Activated CD8-positive, alpha-beta memory T cell treated with anti-CD3 and anti-CD28 coated beads, Interleukin-2, amount 10 ng/mL, durations not matched to agents 7 days and 5 days (primary cell): Measurements from ENCODE around the gene FOXE1. TPM values are rescaled to one million over a fixed set of nuclear protein-coding genes. Genes with fewer than 3 reads are reported as not detected.

ENCODE experiments used
- ATAC-seq: fragments of 150-1000 bp; cut with Tn5 transposase; one replicate; pipeline ENCODE4 v1.10.0; 2021; ENCODE audit warnings: moderate library complexity
- CTCF ChIA-PET: fragments of 350-600 bp; sonication (Branson Sonifier 250); formaldehyde crosslinking; loops from one replicate; lab custom pipeline; 2021; ENCODE audit warnings: antibody characterized with exemption; lab: Charles Lee
- DNase-seq: peaks from one replicate; pipeline ENCODE4 v3.0.0-alpha.2; 2020
- H3K27ac Mint-ChIP-seq: one replicate; pipeline ENCODE4 v1.8.0; 2021; ENCODE audit warnings: mild to moderate bottlenecking, mixed read lengths
- H3K27me3 Mint-ChIP-seq: one replicate; pipeline ENCODE4 v1.8.0; 2021; ENCODE audit warnings: mixed read lengths
- H3K36me3 Mint-ChIP-seq: one replicate; pipeline ENCODE4 v1.8.0; 2021; ENCODE audit warnings: mild to moderate bottlenecking, mixed read lengths
- H3K4me1 Mint-ChIP-seq: one replicate; pipeline ENCODE4 v1.8.0; 2021; ENCODE audit warnings: mixed read lengths
- H3K4me3 Mint-ChIP-seq: one replicate; pipeline ENCODE4 v1.8.0; 2021; ENCODE audit warnings: mild to moderate bottlenecking, moderate library complexity, mixed read lengths
- H3K9me3 Mint-ChIP-seq: one replicate; pipeline ENCODE4 v1.8.0; 2022; ENCODE audit warnings: low read depth, mixed read lengths
- total RNA-seq, 2 experiments: library from RNA; stranded (reverse); gene quantifications; one replicate each; pipeline ENCODE4 v1.2.3, GENCODE V29; 2021

Gene FOXE1
- not detected for total RNA-seq

DNA sequence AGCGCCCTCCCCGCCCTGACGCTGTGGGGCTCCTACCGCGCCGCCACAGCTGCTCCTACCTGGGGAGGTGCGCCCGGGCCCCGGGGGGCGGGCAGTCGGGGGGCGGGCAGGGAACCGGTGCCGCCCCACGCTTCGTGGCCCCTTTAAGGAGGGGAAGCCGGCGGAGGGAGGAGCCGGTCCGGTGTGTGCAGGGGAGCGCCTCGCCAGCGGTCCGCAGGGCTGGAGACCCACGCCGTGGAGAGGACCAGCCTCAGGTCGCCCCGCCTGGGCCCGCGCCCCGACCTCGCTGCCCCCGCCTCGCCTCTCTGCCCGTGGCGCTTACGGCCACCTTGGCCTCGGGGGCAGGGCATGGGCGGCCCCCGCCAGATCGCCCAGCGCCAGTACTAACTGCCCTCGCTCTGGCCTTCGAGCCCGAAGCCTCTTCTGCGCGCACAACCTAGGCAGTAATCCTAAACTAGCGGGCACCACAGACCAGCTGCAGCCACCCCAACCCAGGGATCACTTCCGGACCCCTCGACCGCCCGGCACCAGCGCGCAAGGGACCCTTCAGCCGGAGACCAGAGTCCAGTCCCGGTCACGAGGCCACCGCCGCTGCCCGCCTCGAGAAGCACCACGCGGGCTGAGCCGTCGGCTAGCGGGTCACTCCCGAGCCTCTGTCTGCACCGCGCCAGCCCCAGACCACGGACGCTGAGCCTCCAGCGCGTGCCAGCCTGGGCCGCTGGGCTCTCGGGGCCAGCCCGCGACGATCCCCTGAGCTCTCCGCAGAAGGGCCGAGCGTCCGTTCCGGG lies at the start of gene FOXE1:
FOXE1 (plus strand) TSS at position 171 of the 788 bp plus-strand sequence. CDS start 689 bp downstream, outside the sequence.
- H3K4me1 Mint-ChIP-seq: peaks cover 15% of the 10 kb centered on the region
- peak within 1 kb of the TSS; percentile 50 for H3K27ac Mint-ChIP-seq
- CTCF ChIA-PET: interaction anchor here (1.0 to 1.2 kb wide), 3 partner anchors 11 to 53 kb away, joined by 3 to 4 read pairs (median 3); no protein-coding TSS in a partner anchor
- H3K9me3 Mint-ChIP-seq: no peaks in the 10 kb centered on the region
- H3K36me3 Mint-ChIP-seq: peaks cover 2% of the 10 kb centered on the region
- peaks cover 86% of the 10 kb centered on the region for H3K27me3 Mint-ChIP-seq
- no peak for DNase-seq
- ATAC-seq: no peak
- peak within 1 kb of the TSS; percentile 67 for H3K4me3 Mint-ChIP-seq

DNA sequence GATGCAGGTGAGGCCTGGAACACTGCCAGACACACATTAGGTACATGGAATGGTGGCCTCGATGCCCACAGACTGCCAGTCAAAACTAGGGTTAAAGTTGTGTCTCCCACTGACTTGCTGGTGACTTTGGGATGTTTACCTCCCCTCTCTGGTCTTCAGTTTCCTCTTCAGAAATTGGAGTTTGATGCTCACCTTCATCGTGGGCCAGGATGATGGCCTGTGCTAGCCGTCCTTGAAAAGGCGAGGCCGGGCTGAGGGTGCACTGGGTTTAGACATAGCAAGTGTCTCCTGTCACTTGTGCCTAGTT lies 49.0 kb upstream of the FOXE1 start:
- peaks cover 39% of the 10 kb centered on the region for H3K27me3 Mint-ChIP-seq
- DNase-seq (no peak), ATAC-seq (no peak)
- H3K9me3 Mint-ChIP-seq: no peaks in the 10 kb centered on the region
- H3K27ac Mint-ChIP-seq: no peak overlapping the region
- CTCF ChIA-PET: no interaction called here
- H3K36me3 Mint-ChIP-seq: no peaks in the 10 kb centered on the region
- peaks cover 8% of the 10 kb centered on the region for H3K4me1 Mint-ChIP-seq
- H3K4me3 Mint-ChIP-seq: peak overlapping the region; percentile 39

DNA sequence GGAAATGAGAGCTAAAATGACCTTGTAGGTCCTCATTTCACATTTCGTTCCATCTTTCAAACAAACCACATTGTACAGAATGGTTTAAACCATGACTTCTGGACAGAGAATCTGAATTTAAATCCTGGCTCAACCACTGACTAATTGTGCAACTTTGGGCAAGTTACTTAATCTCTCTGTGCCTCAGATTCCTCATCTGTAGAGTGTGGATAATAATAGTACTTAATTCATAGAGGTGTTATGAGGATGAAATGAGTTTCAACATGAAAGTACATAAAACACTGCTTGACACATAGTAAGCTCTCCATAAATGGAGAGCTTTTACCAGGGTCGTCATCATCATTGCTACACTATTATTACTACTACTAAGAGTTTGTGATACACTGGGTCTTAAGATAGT lies 46.3 kb upstream of the FOXE1 start:
- peaks cover 8% of the 10 kb centered on the region for H3K4me1 Mint-ChIP-seq
- H3K27me3 Mint-ChIP-seq: peaks cover 30% of the 10 kb centered on the region
- H3K4me3 Mint-ChIP-seq: no peak overlapping the region
- H3K27ac Mint-ChIP-seq: no peak overlapping the region
- H3K9me3 Mint-ChIP-seq: no peaks in the 10 kb centered on the region
- no peaks in the 10 kb centered on the region for H3K36me3 Mint-ChIP-seq
- DNase-seq: no peak
- ATAC-seq: no peak
- CTCF ChIA-PET: no interaction called here

DNA sequence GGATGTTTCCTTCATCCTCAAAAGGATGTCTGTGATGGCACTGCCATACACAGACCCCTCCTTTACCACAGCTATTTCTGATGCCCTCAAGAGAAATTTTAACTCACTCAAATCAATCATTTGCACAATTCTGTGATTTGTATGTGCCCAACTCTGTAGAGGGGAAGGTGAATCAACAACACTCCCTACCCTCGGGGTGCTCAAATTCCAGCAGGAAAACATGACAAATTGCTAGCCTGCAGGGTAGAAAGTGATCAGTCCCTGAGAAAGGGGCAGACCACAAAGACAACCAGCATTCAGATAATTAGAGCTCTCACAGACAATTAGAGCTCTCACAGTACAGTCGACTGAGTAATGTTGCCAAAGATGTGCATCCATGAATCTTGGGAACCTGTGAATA lies 45.3 kb upstream of the FOXE1 start:
- Mint-ChIP-seq H3K36me3 (no peaks in the 10 kb centered on the region), H3K4me1 (peaks cover 8% of the 10 kb centered on the region), H3K27ac (no peak overlapping the region), H3K4me3 (no peak overlapping the region), H3K27me3 (peaks cover 28% of the 10 kb centered on the region), H3K9me3 (no peaks in the 10 kb centered on the region)
- CTCF ChIA-PET: no interaction called here
- DNase-seq (no peak), ATAC-seq (no peak)

DNA sequence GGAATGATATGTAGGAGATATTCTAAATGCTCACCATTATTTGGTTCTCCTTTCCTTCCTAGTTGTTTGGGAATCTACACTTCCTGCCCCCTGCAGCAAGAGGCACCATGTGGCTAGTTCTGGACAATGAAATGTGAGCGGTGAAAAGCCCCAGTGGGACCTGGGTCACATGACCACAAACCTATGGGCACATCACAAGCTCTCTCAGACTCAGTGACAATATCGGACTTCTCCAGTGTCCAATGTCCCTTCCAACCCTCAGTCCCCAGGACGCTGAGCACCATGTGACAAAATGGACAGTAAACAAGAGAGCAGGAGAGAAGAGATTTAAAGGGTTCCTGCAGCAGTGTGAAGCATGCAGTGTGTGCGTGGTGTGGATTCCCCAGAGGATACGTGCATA lies 44.6 kb upstream of the FOXE1 start:
- ATAC-seq (no peak), DNase-seq (no peak)
- peaks cover 28% of the 10 kb centered on the region for H3K27me3 Mint-ChIP-seq
- CTCF ChIA-PET: no interaction called here
- no peaks in the 10 kb centered on the region for H3K36me3 Mint-ChIP-seq
- no peak overlapping the region for H3K4me3 Mint-ChIP-seq
- no peak overlapping the region for H3K27ac Mint-ChIP-seq
- no peaks in the 10 kb centered on the region for H3K9me3 Mint-ChIP-seq
- H3K4me1 Mint-ChIP-seq: peaks cover 5% of the 10 kb centered on the region

DNA sequence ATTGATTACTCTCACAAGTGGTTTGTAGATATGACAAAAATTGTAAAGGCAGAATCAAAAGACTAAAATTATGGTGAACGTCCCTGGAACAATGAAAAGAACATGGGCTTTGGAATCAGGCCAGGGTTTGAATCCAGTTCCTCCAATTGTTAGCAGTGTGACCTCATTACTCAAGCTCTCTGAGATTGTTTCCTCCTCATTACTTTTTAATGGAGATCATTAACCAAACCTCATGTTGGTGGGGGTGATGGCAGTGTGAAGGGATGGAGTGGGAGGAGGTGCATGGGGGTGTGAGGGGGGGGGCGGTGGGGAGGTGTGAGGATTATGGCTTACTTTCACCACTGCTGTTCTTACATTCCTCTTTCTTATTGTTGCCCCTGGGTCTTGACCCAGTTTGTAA lies 44.1 kb upstream of the FOXE1 start:
- peaks cover 26% of the 10 kb centered on the region for H3K27me3 Mint-ChIP-seq
- H3K4me3 Mint-ChIP-seq: no peak overlapping the region
- H3K4me1 Mint-ChIP-seq: peaks cover 3% of the 10 kb centered on the region
- H3K36me3 Mint-ChIP-seq: no peaks in the 10 kb centered on the region
- ATAC-seq: no peak
- DNase-seq: no peak
- CTCF ChIA-PET: no interaction called here
- H3K9me3 Mint-ChIP-seq: no peaks in the 10 kb centered on the region
- no peak overlapping the region for H3K27ac Mint-ChIP-seq

DNA sequence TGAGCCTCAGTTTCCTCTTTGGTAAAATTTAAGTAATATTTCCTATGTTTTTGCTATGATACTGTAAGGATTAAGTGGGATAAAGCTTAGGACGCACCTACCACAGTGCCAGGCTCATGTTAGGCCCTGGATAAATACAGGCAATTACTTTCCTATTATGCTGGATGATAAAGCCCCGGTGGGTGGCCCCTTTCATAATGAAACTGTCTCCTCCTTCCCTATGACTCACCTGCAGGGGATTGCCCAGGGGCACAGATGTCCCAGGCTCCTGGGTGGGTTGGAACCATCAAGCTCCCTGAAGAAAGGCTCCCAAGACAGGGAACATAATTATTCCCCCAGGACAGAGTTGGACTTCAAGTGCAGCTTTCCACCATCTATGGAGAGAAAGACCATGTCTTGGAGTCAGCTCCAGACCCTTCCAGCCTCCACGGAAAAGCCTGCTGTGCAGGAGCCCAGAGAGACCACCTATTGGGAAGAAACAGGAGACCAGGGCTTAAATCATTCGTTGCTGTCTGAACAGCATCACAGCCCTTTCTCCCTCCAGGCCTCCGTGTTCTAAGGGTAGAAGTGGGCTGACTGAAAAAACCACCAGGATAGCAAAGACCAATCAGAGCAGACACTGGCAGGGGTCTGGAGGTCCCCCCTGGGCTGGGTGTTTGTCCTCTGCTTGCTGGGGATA lies 43.2 kb upstream of the FOXE1 start:
- Mint-ChIP-seq H3K9me3 (no peaks in the 10 kb centered on the region), H3K27me3 (peaks cover 20% of the 10 kb centered on the region), H3K36me3 (no peaks in the 10 kb centered on the region), H3K27ac (no peak overlapping the region), H3K4me1 (no peaks in the 10 kb centered on the region), H3K4me3 (no peak overlapping the region)
- ATAC-seq (no peak), DNase-seq (no peak)
- CTCF ChIA-PET: no interaction called here

DNA sequence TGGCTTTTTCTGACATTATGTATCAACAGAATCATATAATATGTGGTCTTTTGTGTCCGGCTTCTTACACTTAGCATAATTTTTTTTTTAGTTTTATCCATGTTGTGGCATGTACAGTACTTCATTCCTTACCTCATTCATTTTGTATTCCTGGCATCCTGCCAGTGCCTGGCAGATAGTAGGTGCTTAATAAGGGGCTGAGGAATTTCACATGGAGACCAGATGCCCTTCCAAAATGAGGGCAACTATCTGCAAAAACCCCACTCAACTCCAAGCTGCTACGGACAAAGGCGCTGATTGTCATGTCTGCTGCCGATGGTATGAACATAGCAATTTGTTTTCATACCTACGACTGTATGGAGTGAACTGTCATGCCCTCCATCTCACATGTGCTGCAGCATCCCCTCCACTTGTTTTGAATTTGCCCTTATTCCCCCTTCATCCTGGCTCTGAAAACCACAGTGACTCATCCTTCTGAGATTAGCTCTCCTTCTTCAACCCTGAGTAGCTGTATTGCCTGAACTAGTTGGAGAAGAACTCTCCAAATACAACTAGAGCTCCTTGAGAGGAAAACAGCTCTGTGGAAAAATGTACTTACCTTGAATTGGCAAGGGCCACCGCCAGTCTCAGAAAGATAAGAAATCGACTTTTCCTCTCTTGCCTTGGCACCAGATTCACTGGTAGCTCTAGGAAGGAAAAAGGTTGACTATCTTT lies 41.3 kb upstream of the FOXE1 start:
- Mint-ChIP-seq H3K36me3 (no peaks in the 10 kb centered on the region), H3K27me3 (peaks cover 17% of the 10 kb centered on the region), H3K4me1 (no peaks in the 10 kb centered on the region), H3K27ac (no peak overlapping the region), H3K4me3 (no peak overlapping the region), H3K9me3 (no peaks in the 10 kb centered on the region)
- ATAC-seq: no peak
- DNase-seq: no peak
- CTCF ChIA-PET: no interaction called here

DNA sequence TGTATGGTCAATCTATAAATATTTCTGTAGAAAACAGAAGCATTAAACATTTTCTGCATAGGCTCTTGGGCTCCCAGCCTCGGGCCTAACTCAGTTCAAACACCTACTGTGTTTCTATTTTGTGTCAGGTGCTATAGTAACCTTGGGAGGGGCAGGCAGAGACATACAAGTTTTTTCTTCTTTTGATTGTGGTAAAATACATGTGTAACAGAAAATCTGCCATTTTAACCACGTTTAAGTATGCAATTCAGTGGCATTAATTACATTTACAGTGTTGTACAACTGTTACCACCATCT lies 40.8 kb upstream of the FOXE1 start:
- Mint-ChIP-seq H3K27ac (no peak overlapping the region), H3K4me1 (no peaks in the 10 kb centered on the region), H3K9me3 (no peaks in the 10 kb centered on the region), H3K27me3 (peaks cover 15% of the 10 kb centered on the region), H3K36me3 (no peaks in the 10 kb centered on the region), H3K4me3 (no peak overlapping the region)
- CTCF ChIA-PET: no interaction called here
- DNase-seq (no peak), ATAC-seq (no peak)

DNA sequence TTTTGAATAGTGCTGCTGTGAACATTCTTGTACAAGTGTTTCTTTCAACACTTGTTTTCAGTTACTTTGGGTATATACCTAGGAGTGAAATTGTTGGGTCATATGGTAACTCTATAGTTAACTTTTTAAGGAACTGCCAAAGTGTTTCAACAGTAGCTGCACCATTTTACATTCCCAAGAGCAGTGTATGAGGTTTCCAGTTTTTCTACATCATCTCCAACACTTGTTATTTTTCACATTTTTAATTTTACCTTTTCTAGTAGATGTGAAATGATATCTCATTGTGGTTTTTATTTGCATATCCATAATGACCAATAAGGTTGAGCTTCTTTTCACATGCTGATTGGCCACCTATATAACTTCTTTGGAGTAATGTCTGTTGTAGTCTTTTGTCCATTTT lies 40.0 kb upstream of the FOXE1 start:
- no peak overlapping the region for H3K4me3 Mint-ChIP-seq
- no peak overlapping the region for H3K27ac Mint-ChIP-seq
- no peaks in the 10 kb centered on the region for H3K9me3 Mint-ChIP-seq
- no peaks in the 10 kb centered on the region for H3K36me3 Mint-ChIP-seq
- ATAC-seq: no peak
- CTCF ChIA-PET: no interaction called here
- no peaks in the 10 kb centered on the region for H3K4me1 Mint-ChIP-seq
- peaks cover 15% of the 10 kb centered on the region for H3K27me3 Mint-ChIP-seq
- no peak for DNase-seq

DNA sequence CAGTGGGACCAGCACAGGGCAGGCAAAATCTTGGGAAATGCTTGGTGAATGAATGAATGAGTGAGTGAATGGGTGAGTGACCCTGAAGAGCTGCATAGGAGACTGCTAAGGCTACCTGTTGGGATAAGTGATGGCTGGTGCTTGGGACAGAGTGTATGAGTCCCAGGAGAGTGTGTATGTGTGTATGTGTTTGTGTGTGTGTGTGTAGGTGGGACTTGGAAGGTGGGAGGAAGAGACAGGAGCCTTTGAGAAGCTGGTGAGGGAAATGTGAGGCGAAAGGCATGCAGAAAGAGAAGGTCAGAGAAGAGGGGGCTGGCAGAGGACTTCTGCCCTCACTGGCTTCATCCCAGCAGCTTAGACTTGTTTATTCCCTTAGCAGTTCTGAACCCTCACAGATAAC lies 33.3 kb upstream of the FOXE1 start:
- H3K9me3 Mint-ChIP-seq: no peaks in the 10 kb centered on the region
- DNase-seq: no peak
- CTCF ChIA-PET: no interaction called here
- no peaks in the 10 kb centered on the region for H3K4me1 Mint-ChIP-seq
- ATAC-seq: no peak
- no peak overlapping the region for H3K4me3 Mint-ChIP-seq
- no peak overlapping the region for H3K27ac Mint-ChIP-seq
- peaks cover 2% of the 10 kb centered on the region for H3K36me3 Mint-ChIP-seq
- H3K27me3 Mint-ChIP-seq: peaks cover 47% of the 10 kb centered on the region

DNA sequence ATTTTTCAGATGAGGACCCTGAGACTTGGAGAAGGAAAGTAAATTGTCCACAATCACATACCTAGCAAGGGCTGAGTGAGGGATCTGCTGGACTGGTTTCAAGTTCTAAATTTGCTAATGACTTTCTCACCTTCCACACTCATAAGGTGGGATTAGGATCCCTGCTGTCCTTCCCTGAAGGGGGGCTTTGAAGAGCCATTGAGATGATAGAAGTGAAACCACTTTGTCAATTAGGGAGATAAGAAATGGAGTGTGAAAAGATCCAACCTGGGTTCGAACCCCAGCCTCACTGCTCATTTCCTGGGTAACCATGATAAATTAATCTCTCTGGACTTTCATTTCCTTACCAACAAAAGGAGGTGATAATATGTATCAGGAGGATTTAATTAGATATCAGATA lies 32.7 kb upstream of the FOXE1 start:
- CTCF ChIA-PET: no interaction called here
- H3K36me3 Mint-ChIP-seq: peaks cover 2% of the 10 kb centered on the region

DNA sequence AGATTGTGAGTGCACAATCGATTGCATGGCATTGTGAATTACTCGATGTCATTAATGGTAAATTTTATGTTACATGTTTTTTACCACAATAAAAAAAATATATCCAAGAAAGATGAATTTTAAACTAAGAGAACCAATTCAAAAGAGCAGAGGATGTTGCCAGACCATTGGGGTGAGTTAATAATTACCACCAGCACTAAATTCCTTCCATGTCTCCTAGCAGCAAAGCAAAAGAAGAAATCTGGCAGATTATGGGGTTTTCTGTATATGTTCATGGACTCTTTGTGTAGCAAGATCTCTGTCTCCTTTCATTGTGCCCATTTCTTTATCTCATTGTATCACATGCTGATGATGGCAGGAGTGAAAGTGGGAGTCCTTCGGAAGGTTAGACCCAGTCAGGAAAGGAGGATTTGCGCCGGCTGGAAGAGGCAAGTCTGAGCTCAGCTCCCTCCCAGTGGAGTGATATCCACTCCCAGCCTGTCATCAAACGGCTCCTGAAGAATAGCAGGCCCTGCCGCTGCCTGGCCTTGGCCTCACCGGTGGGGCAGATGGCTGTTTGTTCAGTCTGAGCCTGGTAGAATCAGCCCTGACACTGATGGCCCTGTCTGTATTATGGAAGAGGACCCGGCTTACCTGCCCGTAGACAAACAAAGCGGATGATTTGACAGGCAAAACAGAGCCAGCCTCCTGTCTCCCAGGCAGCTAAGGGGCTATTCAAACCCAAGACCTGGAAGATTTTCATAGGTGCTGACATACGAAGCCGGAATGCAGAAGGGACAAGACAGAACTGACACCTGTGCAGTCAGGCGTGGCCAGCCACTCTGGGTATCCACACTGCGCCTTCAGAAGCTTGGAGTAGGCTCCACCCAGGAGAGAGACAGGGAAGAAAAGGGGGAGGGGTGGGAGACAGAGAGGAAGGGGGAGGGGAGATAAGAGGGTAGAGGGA lies 21.9 kb upstream of the FOXE1 start:
- H3K4me3 Mint-ChIP-seq: no peak overlapping the region

More for the DNA sequence above, 32.7 kb upstream of the FOXE1 start:
- ATAC-seq: no peak
- H3K4me1 Mint-ChIP-seq: no peaks in the 10 kb centered on the region
- H3K27me3 Mint-ChIP-seq: peaks cover 50% of the 10 kb centered on the region
- no peak overlapping the region for H3K4me3 Mint-ChIP-seq
- H3K27ac Mint-ChIP-seq: no peak overlapping the region
- DNase-seq: no peak
- no peaks in the 10 kb centered on the region for H3K9me3 Mint-ChIP-seq

More for the DNA sequence above, 21.9 kb upstream of the FOXE1 start:
- Mint-ChIP-seq H3K27me3 (peaks cover 44% of the 10 kb centered on the region), H3K27ac (no peak overlapping the region), H3K4me1 (no peaks in the 10 kb centered on the region), H3K36me3 (no peaks in the 10 kb centered on the region), H3K9me3 (no peaks in the 10 kb centered on the region)
- CTCF ChIA-PET: no interaction called here
- DNase-seq: no peak
- ATAC-seq: no peak
